GM23248 (cell line): Measurements from ENCODE around the gene SLC26A5. TPM values are rescaled to one million over a fixed set of nuclear protein-coding genes. Genes with fewer than 3 reads are reported as not detected.

ENCODE experiments used
- DNase-seq: peaks from one replicate; pipeline ENCODE4 v3.0.0-alpha.2; 2015
- H2AFZ ChIP-seq: fragments of 200-600 bp; sonication (generic); 2 replicates; pipeline ENCODE4 v1.6.1; 2016; ENCODE audit warnings: antibody characterized with exemption
- H3F3A ChIP-seq: fragments of 200-600 bp; sonication (generic); 2 replicates; pipeline ENCODE4 v1.6.1; 2016; ENCODE audit warnings: mild to moderate bottlenecking, antibody characterized with exemption, mixed run types; ENCODE audit not compliant: insufficient read depth
- H3K27ac ChIP-seq: fragments of 200-600 bp; sonication (generic); 2 replicates; pipeline ENCODE4 v1.5.1; 2016; ENCODE audit warnings: mild to moderate bottlenecking
- H3K27me3 ChIP-seq: fragments of 200-600 bp; sonication (generic); replicated peaks from 2 replicates; pipeline ENCODE4 v1.6.1; 2016; ENCODE audit warnings: mild to moderate bottlenecking; ENCODE audit not compliant: insufficient read depth
- H3K36me3 ChIP-seq: fragments of 200-600 bp; sonication (generic); 2 replicates; pipeline ENCODE4 v1.6.1; 2016; ENCODE audit warnings: low read depth, mild to moderate bottlenecking
- H3K4me1 ChIP-seq: fragments of 200-600 bp; sonication (generic); 2 replicates; pipeline ENCODE4 v1.6.1; 2016; ENCODE audit warnings: mild to moderate bottlenecking; ENCODE audit not compliant: insufficient read depth
- H3K4me2 ChIP-seq: fragments of 200-600 bp; sonication (generic); one replicate; pipeline ENCODE4 v1.6.1; 2016; ENCODE audit warnings: mild to moderate bottlenecking; ENCODE audit not compliant: unreplicated experiment
- H3K4me3 ChIP-seq: fragments of 200-600 bp; sonication (generic); 2 replicates; pipeline ENCODE4 v1.5.1; 2016; ENCODE audit warnings: mild to moderate bottlenecking
- H3K79me2 ChIP-seq: fragments of 200-600 bp; sonication (generic); 2 replicates; pipeline ENCODE4 v1.6.1; 2016; ENCODE audit warnings: mild to moderate bottlenecking; ENCODE audit not compliant: insufficient read depth
- H3K9ac ChIP-seq: fragments of 200-600 bp; sonication (generic); 2 replicates; pipeline ENCODE4 v1.6.1; 2016; ENCODE audit warnings: mild to moderate bottlenecking
- H3K9me2 ChIP-seq: fragments of 200-600 bp; sonication (generic); 2 replicates; pipeline ENCODE4 v1.6.1; 2016; ENCODE audit warnings: mixed run types, mild to moderate bottlenecking, moderate library complexity; ENCODE audit not compliant: insufficient read depth
- H3K9me3 ChIP-seq: fragments of 200-600 bp; sonication (generic); one replicate; pipeline ENCODE4 v1.6.1; 2017; ENCODE audit warnings: low read depth
- H4K20me1 ChIP-seq: fragments of 200-600 bp; sonication (generic); 2 replicates; pipeline ENCODE4 v1.6.0; 2016; ENCODE audit not compliant: insufficient read depth
- EZH2 ChIP-seq: fragments of 200-600 bp; sonication (generic); IDR thresholded peaks from 2 replicates; pipeline ENCODE4 v1.6.1; 2018; ENCODE audit warnings: antibody characterized with exemption, mild to moderate bottlenecking; ENCODE audit not compliant: insufficient read depth, poor library complexity, severe bottlenecking
- EZH2phosphoT487 ChIP-seq: fragments of 200-600 bp; sonication (generic); IDR thresholded peaks from 2 replicates; pipeline ENCODE4 v1.6.1; 2018; ENCODE audit warnings: antibody characterized with exemption, moderate library complexity, mild to moderate bottlenecking, low read depth; ENCODE audit not compliant: insufficient read depth
- WGBS, 2 experiments: methylation state at CpG; one replicate each; pipeline ENCODE4 v1.1.6; 2015 to 2017; ENCODE audit warnings: low lambda C conversion rate in 2 of 2, low coverage in 1 of 2; ENCODE audit errors: missing lambda C conversion rate in 2 of 2; 5-methylcytosine and 5-hydroxymethylcytosine counted together
- in situ Hi-C: fragments of 300-500 bp; cut with MboI; formaldehyde crosslinking; loops from 2 replicates; pipeline ENCODE4 v1.15.0; 2020
- polyA plus RNA-seq: library from polyadenylated mRNA; unstranded; fragments of >200 nt; fragmentation: Nextera tagmentation; extraction: Ambion mirVana; gene quantifications from 2 replicates; pipeline ENCODE4 v1.2.1, GENCODE V29; 2016
- total RNA-seq: library from RNA; depleted of rRNA; stranded (reverse); fragments of >200 nt; shearing (Covaris generic); gene quantifications from 2 replicates; pipeline ENCODE4 v1.2.3, GENCODE V29; 2014

Gene SLC26A5
- total and polyA plus RNA-seq, 2 experiments from 2014 or later: not detected

DNA sequence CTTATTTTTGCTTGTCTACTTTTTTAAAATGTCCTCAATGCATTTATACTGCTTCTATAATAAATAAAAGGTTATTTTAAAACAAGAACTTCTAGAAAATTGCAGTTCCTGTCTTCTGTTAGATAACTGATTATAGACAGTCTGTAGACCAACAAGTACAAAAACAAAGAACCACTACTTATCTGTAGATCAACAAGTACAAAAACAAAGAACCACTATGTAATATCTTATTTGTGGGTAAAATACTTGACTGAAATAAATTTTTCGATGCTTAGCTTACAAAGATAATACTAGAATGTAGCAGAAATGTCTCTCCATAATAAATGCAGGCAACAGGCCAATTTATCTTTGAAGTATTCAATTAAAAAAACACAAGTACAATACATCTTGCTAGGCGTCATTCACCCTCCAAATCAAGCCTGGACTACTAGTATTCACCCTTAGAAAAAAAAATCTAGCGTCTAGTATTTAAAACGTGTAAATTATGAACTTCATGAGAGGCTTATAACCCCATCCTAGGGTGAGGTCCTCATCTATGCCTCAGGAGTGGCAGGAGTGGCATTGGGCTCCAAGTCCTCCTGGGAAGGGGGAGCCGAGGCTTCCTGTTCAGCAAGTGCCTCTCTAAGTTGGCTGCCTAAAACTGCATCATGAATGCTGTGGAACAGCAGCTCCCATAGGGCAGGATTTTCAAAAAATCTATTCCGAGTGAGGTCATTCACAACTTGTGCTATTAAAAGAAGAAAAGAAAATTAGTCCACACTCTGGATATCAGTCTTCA, 72.0 kb downstream of the SLC26A5 start:
- H3K9me3 ChIP-seq: no peaks in the 10 kb centered on the region
- H2AFZ ChIP-seq: no peak overlapping the region
- no peak overlapping the region for H3K4me2 ChIP-seq
- DNase-seq: no peak
- in situ Hi-C loops: no loop called here
- H3K4me3 ChIP-seq: no peak overlapping the region
- H3K9ac ChIP-seq: no peak overlapping the region
- 52 to 57% methylated on average over 6 of the region's 6 CpGs for WGBS, 2 experiments
- H3F3A ChIP-seq: peaks cover 7% of the 10 kb centered on the region; the same call in 1 of the 2 replicates
- H4K20me1 ChIP-seq: no peaks in the 10 kb centered on the region
- no peaks in the 10 kb centered on the region for H3K4me1 ChIP-seq
- no peaks in the 10 kb centered on the region for H3K27me3 ChIP-seq
- H3K27ac ChIP-seq: no peak overlapping the region
- no peaks in the 10 kb centered on the region for H3K79me2 ChIP-seq
- no peak for TF ChIP-seq EZH2phosphoT487
- TF ChIP-seq EZH2: no peak
- peaks cover 6% of the 10 kb centered on the region for H3K36me3 ChIP-seq
- no peaks in the 10 kb centered on the region for H3K9me2 ChIP-seq

DNA sequence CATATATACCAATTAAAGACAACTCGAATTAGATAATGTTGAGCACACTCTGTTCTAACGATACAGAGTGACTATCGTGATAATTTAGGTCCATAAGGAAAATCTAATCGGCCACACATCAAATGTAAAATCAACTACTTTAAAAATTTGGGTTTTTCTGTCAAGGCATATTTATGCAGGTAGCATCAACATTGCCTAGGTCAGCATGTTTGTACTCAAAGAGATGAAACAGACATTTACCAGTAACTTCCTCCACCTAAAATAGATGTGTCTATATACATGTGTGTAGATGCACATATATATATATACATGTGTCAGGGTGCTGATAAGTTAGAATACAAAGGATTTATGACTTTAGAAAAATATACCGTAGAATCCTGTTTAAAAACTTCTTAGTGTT, 76.6 kb downstream of the SLC26A5 start:
- in situ Hi-C loops: no loop called here
- H3K9me3 ChIP-seq: no peaks in the 10 kb centered on the region
- no peak overlapping the region for H3K27ac ChIP-seq
- H3K9ac ChIP-seq: no peak overlapping the region
- H3K79me2 ChIP-seq: no peaks in the 10 kb centered on the region
- peaks cover 47% of the 10 kb centered on the region for H3K36me3 ChIP-seq
- no peaks in the 10 kb centered on the region for H4K20me1 ChIP-seq
- DNase-seq: no peak
- peaks cover 25% of the 10 kb centered on the region for H3F3A ChIP-seq
- 92% methylated on average over 5 of the region's 5 CpGs for WGBS, 2 experiments
- no peaks in the 10 kb centered on the region for H3K27me3 ChIP-seq
- H3K4me3 ChIP-seq: no peak overlapping the region
- H3K4me1 ChIP-seq: no peaks in the 10 kb centered on the region
- no peaks in the 10 kb centered on the region for H3K9me2 ChIP-seq
- no peak overlapping the region for H3K4me2 ChIP-seq
- no peak for TF ChIP-seq EZH2phosphoT487
- no peak for TF ChIP-seq EZH2
- H2AFZ ChIP-seq: no peak overlapping the region

GRCh38 chr7:103349805-103350204, 96.2 kb downstream of the SLC26A5 start:
- in situ Hi-C loops: no loop called here
- Histone ChIP-seq H3K9me3 (no peaks in the 10 kb centered on the region), H3K4me2 (peak overlapping the region; percentile 95), H3K9ac (no peak overlapping the region; the same call in 1 of the 2 replicates), H3K79me2 (peaks cover 97% of the 10 kb centered on the region), H3K4me3 (peak overlapping the region; percentile 92), H3K9me2 (no peaks in the 10 kb centered on the region), H3F3A (peaks cover 14% of the 10 kb centered on the region; the same call in 1 of the 2 replicates), H3K27ac (no peak overlapping the region), H3K36me3 (peaks cover 9% of the 10 kb centered on the region), H2AFZ (no peak overlapping the region), H3K27me3 (no peaks in the 10 kb centered on the region), H4K20me1 (0 out of 2 replicates have a peak, but pooled peaks cover 6% of the 10 kb centered on the region), H3K4me1 (peaks cover 36% of the 10 kb centered on the region)
- TF ChIP-seq EZH2phosphoT487 (no peak), EZH2 (no peak)
- 18 to 29% methylated on average over 1 of the region's 1 CpG for WGBS, 2 experiments
- DNase-seq: no peak

- no peak for DNase-seq
- no peaks in the 10 kb centered on the region for H3K9me3 ChIP-seq
- H3K79me2 ChIP-seq: peaks cover 97% of the 10 kb centered on the region
- TF ChIP-seq EZH2phosphoT487 (no peak), EZH2 (no peak)
- H3K4me2 ChIP-seq: peak overlapping the region; percentile 95
- 0 out of 2 replicates have a peak, but pooled peaks cover 6% of the 10 kb centered on the region for H4K20me1 ChIP-seq
- 45 to 50% methylated on average over 2 of the region's 2 CpGs for WGBS, 2 experiments
- peaks cover 36% of the 10 kb centered on the region for H3K4me1 ChIP-seq
- H3K36me3 ChIP-seq: peaks cover 7% of the 10 kb centered on the region
- peak overlapping the region; percentile 98 for H3K9ac ChIP-seq
- in situ Hi-C loops: no loop called here
- no peak overlapping the region for H2AFZ ChIP-seq
- H3K4me3 ChIP-seq: peak overlapping the region; percentile 92
- no peak overlapping the region for H3K27ac ChIP-seq
- no peaks in the 10 kb centered on the region for H3K27me3 ChIP-seq
- no peaks in the 10 kb centered on the region for H3K9me2 ChIP-seq
- peaks cover 14% of the 10 kb centered on the region; the same call in 1 of the 2 replicates for H3F3A ChIP-seq
Measured at GRCh38 chr7:103348959-103349358, 97.0 kb downstream of the SLC26A5 start.
